HL-60 (cell line): ENCODE data around the gene BTBD3.

Experiments used
- DNase-seq, 2 experiments: peaks; one replicate each; pipeline ENCODE4 v3.0.0-alpha.2; 2010 to 2020; ENCODE audit warnings: low read depth in 1 of 2, low spot score in 1 of 2
- H3K27ac ChIP-seq: fragments of 250-450 bp; sonication (Bioruptor Pico); replicated peaks from 2 replicates; pipeline ENCODE4 v1.5.1; 2020; ENCODE audit warnings: mild to moderate bottlenecking, moderate library complexity
- H3K27me3 ChIP-seq: fragments of 250-450 bp; sonication (Bioruptor Pico); 2 replicates; pipeline ENCODE4 v1.5.1; 2021; ENCODE audit warnings: mild to moderate bottlenecking, moderate library complexity; ENCODE audit not compliant: insufficient read depth, poor library complexity, severe bottlenecking
- H3K4me3 ChIP-seq: replicated peaks from 2 replicates; pipeline ENCODE4 v1.5.1; 2011; ENCODE audit warnings: mild to moderate bottlenecking, control low read depth, low read length; ENCODE audit not compliant: insufficient read depth
- GABPA ChIP-seq: IDR thresholded peaks from 2 replicates; pipeline ENCODE4 v1.6.1; 2012; ENCODE audit warnings: low read depth
- POLR2AphosphoS5 ChIP-seq: IDR thresholded peaks from 2 replicates; pipeline ENCODE4 v1.6.1; 2012; ENCODE audit warnings: low read depth
- SPI1 ChIP-seq: IDR thresholded peaks from 2 replicates; pipeline ENCODE4 v1.6.1; 2012; ENCODE audit warnings: low read depth, mild to moderate bottlenecking, borderline replicate concordance
- TF ChIP-seq, protein P1 (sequence below): IDR thresholded peaks from 2 replicates; pipeline ENCODE4 v1.6.1; 2012; ENCODE audit warnings: low read depth; ENCODE audit not compliant: insufficient replicate concordance
- TF ChIP-seq, protein P2 (sequence below): IDR thresholded peaks from one replicate; pipeline ENCODE4 v1.5.1; 2011; ENCODE audit warnings: low read length, control low read depth, inconsistent platforms; ENCODE audit not compliant: insufficient read depth

Gene BTBD3

DNA sequence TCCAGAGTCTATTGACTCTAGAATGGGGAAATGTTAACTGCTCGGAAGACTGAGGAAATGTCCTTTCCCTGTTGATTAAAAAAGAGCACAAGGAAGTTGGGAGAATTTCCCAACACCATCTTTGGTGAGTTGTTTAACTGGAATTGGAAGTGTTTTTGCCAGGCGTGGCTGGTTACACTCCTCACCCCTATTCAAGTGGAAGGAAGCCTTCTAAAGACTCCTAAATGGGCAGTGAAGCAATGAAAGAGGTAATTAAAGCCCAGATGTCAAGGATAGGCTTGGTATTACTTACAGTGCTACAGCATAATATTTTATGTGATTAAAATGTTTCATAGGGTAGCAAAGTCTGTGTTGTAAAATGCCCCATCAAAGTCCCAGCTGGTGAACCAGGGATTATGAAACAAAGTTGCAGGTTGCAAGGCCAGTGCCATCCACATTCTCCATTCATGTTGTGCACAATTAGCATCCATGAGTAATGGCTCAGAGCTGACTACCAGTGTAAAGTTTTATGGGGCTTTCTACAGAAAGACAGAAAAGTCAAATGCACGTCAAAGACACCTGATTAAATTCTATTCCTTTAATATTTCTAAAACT lies 52.6 kb downstream of the BTBD3 start:
- H3K27me3 ChIP-seq, result no peaks in the 10 kb centered on the region
- no peak for DNase-seq
- no peak overlapping the region for H3K4me3 ChIP-seq
- no peak overlapping the region for H3K27ac ChIP-seq
- TF ChIP-seq GABPA (no peak), POLR2AphosphoS5 (no peak), SPI1 (no peak)
- TF ChIP-seq, protein P1, sequence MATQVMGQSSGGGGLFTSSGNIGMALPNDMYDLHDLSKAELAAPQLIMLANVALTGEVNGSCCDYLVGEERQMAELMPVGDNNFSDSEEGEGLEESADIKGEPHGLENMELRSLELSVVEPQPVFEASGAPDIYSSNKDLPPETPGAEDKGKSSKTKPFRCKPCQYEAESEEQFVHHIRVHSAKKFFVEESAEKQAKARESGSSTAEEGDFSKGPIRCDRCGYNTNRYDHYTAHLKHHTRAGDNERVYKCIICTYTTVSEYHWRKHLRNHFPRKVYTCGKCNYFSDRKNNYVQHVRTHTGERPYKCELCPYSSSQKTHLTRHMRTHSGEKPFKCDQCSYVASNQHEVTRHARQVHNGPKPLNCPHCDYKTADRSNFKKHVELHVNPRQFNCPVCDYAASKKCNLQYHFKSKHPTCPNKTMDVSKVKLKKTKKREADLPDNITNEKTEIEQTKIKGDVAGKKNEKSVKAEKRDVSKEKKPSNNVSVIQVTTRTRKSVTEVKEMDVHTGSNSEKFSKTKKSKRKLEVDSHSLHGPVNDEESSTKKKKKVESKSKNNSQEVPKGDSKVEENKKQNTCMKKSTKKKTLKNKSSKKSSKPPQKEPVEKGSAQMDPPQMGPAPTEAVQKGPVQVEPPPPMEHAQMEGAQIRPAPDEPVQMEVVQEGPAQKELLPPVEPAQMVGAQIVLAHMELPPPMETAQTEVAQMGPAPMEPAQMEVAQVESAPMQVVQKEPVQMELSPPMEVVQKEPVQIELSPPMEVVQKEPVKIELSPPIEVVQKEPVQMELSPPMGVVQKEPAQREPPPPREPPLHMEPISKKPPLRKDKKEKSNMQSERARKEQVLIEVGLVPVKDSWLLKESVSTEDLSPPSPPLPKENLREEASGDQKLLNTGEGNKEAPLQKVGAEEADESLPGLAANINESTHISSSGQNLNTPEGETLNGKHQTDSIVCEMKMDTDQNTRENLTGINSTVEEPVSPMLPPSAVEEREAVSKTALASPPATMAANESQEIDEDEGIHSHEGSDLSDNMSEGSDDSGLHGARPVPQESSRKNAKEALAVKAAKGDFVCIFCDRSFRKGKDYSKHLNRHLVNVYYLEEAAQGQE, result no peak

DNA sequence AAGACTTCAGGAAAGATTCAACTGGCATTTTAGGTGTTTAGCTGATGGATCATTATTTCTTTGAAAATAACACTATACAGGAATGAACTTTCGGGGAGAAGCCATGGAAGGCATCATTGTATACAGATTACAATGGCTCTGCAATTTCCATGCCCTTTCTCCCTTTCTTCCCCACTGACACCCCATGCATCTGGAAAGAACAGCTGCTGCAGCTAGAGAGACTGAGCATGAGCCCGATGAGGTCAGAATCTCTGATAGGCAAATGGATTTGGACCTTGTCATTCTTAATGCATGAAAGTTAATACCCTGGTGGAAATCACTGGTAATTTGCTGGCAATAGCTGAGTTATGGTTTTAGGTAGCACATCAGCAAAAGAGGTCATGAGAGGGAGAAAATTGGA lies 54.8 kb downstream of the BTBD3 start:
- Histone ChIP-seq H3K27me3 (no peaks in the 10 kb centered on the region), H3K27ac (no peak overlapping the region), H3K4me3 (no peak overlapping the region)
- DNase-seq, result no peak
- TF ChIP-seq, protein P1, result no peak
- no peak for TF ChIP-seq GABPA
- TF ChIP-seq, protein P2, sequence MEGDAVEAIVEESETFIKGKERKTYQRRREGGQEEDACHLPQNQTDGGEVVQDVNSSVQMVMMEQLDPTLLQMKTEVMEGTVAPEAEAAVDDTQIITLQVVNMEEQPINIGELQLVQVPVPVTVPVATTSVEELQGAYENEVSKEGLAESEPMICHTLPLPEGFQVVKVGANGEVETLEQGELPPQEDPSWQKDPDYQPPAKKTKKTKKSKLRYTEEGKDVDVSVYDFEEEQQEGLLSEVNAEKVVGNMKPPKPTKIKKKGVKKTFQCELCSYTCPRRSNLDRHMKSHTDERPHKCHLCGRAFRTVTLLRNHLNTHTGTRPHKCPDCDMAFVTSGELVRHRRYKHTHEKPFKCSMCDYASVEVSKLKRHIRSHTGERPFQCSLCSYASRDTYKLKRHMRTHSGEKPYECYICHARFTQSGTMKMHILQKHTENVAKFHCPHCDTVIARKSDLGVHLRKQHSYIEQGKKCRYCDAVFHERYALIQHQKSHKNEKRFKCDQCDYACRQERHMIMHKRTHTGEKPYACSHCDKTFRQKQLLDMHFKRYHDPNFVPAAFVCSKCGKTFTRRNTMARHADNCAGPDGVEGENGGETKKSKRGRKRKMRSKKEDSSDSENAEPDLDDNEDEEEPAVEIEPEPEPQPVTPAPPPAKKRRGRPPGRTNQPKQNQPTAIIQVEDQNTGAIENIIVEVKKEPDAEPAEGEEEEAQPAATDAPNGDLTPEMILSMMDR, result no peak
- TF ChIP-seq POLR2AphosphoS5, result no peak
- TF ChIP-seq SPI1, result no peak
